Glomerular visceral epithelial cell (primary cell): ENCODE measurements around the gene NCOR1.
"Not testable (repeated sequence)": the region's sequence is repeated elsewhere in the genome, so short reads cannot be mapped to it uniquely, and the experiment has no call there.

Experiments
- DNase-seq: peaks from one replicate; pipeline ENCODE4 v3.0.0-alpha.2; 2016; ENCODE audit errors: extremely low spot score

Gene NCOR1

GRCh38 chr17:16100737-16101400 is 114.5 kb downstream of the NCOR1 start:
- DNase-seq: peak; percentile 5

DNA sequence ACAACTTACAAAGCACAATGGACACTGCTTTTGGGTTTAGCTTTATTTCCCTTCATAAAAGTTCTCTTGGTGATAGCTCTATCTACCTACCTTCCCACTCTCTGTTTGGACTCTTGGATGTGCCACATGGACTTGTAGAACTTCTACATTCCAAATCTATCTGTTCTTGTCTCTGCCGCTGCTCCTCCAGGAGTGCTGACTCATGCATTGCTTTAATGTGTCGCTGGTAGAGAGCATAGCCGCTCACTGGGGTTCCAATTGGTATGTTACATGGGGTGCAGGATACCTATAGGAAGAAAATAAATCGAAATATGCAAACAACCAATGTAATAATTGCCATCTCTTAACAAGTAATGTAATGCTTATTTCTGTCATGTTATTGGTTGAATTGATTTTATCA is 123.6 kb downstream of the NCOR1 start:
- no peak for DNase-seq

- DNase-seq: no peak
These were observed 128.4 kb downstream of the NCOR1 start for GRCh38 chr17:16086957-16087356.

GRCh38 chr17:16085066-16085699 is 130.2 kb downstream of the NCOR1 start:
- DNase-seq: no peak

DNA sequence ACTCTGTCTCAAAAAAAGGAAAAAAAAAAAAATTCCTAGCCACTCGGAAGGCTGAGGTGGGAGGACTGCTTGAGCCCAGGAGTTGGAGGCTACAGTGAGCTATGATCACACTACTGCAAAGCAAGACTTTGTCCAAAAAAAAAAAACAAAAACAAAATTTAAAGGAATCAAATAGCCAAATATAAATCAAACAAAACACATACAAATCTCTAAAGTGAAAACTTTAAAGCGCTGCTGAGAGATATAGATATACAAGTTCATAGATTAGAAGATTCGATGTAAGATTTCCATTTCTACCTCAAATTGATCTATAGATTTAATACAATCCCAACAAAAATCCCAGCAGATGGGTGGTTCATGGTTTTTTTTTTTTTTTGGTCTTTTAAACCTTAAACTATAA is 132.1 kb downstream of the NCOR1 start:
- DNase-seq: no peak

DNA sequence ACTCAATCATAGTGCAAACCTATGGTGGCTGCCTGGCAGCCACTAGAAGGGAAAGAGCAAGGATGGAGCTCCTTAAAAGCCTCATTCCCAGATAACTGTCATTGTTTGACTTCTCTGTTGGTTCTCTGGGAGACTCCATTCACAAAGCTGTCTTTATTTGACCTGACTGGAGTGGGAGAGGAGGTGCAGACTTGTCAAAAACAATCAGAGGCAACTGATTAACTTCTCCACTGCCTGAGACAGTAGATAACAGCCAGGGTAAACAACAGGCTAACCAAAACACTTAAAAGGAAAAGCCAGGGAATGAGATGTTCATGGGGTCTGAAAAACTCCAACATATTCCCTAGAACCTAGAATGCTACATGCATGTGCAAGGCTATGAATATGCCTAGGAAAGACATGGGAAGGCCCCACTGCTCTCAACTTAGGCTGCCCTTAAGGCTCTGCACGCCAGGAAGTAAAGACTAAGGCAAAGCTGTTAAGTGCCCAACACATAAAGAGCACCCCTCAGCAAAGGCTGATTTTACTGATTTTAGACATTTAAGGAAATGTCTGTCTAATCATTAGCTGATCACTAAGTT is 133.7 kb downstream of the NCOR1 start:
- no peak for DNase-seq

GRCh38 chr17:16080366-16080765 is 135.0 kb downstream of the NCOR1 start:
- DNase-seq: no peak

GRCh38 chr17:16075949-16076348 is 139.4 kb downstream of the NCOR1 start:
- DNase-seq: no peak

DNA sequence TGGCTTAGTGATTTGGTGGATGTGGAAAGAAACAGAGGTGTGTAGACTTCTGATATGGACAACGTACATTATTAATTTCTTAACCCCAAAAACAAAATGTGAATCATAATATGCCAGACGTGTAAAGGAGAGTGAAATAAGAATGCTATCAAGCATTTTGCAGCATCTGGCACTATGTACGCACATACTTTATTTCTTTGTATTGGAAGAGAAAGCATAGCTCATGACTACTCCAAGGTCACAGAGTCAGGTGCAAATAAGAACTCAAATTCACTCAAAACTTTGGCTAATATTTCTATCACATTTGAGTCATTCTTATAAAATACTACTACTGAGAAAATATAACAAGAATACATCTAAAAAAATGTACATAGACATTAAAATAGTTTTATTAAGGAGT is 140.9 kb downstream of the NCOR1 start:
- DNase-seq: no peak

DNA sequence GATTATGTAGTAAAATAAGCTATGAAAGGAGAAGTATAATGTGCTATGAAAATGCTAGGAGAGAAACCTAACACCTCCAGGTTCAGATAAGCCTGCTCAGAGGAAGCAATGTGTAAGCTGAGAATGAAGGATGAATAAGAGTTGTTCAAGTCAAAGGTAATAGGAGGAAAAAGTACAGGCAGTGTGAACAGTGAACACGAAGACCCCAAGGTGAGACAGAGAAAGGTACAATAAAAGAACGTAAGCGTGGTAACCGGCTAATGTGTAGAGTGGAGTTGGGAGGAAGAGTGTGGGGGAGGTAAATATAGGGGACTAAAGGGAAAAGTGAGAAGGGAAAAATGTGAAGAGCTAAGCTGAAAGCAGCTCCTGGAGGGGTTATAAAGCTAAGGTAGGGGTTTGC is 141.5 kb downstream of the NCOR1 start:
- no peak for DNase-seq

DNA sequence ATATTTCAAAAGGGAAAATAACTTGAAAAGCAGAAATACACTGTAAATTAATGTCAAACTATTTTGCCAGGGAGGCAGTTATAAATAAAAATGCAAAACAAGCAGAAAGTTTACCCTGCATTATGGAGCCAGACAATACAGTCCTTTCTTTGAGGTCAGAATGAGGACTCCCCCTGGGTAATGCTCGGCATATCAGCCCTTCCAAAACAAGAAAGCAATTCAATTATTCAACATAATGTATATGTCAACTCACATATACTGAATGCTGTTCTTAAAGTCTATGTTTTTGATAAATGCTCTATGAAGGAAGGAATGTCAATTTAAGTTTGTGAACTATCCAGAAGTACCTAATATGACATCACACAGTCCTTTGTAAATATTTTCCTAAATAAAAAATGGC is 143.3 kb downstream of the NCOR1 start:
- DNase-seq: no peak

DNA sequence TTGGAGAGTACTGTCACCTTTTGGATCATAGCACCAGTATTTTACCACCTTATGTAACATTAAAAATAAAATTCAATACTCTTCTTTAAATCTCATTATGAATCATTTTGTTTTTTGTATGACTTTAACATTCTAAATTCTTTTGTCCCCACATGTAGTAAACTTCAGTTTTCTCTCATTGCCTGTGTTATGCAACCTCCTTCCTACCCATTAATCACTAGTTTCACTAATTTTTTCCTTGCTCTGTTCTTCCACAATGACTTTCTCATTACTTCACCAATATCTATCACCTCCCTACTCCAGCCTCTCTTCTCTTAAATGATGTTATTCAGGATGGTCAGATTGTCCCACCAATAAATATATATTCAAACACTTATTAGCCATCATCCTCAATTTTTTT is 147.0 kb downstream of the NCOR1 start:
- DNase-seq: no peak

DNA sequence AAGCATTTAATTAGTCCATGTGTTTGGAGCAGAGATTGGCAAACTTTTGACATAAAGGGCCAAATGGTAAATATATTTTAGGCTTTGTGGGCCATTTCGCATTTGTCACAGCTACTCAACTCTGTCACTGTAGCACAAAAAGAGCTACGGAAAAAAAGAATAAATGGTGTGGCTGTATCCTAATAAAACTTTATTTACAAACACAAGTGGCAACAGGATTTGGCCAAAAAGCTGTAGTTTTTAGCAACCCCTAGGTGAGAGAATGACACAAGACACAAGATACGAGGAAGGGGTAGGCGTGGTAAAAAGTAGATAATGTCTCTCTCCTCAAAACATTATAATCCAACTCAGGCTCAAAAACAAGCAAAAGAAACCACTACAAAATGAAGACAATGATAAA is 149.2 kb downstream of the NCOR1 start:
- DNase-seq: no peak

- DNase-seq: no peak
These were observed 153.7 kb downstream of the NCOR1 start for GRCh38 chr17:16061631-16062030.

- not testable (repeated sequence) for DNase-seq
These were observed 160.2 kb downstream of the NCOR1 start for GRCh38 chr17:16055139-16055538.

GRCh38 chr17:16052486-16052885 is 162.8 kb downstream of the NCOR1 start:
- DNase-seq: no peak

GRCh38 chr17:16050844-16051243 is 164.5 kb downstream of the NCOR1 start:
- DNase-seq: no peak

DNA sequence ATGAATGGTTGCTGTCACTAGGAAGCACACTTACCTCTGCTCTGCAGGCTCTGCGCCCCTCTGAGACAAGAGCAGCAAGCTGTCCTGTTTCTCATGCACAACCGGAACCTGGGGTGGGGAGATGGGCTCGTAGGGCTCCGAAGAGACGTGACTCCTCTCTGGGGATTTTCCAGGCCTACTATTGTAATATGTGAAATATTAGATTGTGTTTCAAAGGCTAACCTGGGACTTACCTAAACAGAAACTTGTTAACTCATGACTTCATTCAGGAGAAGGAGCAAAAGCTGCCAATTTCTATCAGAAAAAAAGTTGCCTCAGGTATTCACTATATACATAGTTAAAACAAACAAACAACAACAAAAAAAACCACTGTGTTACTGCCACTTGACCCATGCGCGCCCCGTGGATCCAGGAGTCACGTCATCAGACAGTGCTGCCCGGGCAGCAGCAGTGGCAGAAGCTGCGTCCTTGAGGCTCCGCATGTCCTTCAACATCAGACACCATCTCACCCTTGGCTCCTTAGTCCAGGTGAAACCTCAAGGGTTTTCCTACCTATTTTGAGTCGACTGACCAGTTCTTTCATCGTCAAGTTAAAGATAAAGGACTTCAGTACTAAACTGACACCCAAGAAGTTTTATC is 166.4 kb downstream of the NCOR1 start:
- no peak for DNase-seq

DNA sequence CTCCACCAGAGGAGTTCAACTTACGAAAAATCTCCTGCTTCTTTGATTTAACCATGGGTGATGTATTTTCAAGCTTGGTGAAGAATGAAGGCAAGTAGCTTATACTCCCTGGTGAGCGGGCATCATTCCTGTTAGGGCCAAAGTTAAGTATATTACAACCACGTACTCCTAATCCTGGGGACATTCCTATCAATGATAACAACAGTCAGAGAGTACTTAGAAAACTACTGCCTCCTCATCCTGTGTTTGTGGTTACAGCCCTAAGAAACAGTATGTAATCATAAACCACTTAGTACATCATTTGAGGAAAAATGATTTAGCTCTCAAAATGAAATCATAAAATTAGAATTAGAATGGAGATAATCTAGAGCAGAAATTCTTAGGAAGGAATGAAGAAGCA is 168.4 kb downstream of the NCOR1 start:
- DNase-seq: no peak

DNA sequence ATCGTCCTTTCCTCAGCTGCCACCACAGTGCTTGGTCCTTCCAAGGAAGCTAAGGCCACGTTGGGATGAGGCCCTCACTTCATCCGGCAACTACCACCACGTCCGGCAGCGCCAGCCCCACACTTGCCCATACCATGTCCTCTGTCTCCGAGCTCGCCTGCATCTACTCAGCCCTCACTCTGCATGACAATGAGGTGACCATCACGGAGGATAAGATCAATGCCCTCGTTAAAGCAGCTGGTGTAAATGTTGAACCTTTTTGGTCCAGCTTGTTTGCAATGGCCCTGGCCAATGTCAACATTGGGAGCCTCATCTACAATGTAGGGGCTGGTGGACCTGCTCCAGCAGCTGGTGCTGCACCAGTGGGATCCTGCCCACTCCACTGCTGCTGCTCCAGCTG is 170.8 kb downstream of the NCOR1 start:
- no peak for DNase-seq

GRCh38 chr17:16040710-16041251 is 174.6 kb downstream of the NCOR1 start:
- no peak for DNase-seq

GRCh38 chr17:16037636-16038035 is 177.7 kb downstream of the NCOR1 start:
- no peak for DNase-seq

DNA sequence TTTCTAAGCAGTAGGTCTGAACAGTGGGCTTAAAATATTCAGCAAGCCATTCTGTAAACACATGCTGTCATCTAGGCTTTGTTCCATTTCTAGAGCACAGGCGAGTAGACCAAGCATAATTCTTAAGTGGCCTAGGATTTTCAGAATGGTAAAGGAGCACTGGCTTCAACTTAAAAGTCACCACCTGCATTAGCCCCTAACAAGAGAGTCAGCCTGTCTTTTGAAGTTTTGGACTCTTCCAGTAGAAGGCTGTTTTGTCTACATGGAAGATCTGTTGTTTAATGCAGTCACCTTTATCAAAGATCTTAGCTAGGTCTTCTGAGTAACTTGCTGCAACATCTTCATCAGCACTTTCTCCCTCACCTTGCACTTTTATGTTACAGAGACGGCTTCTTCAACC is 179.1 kb downstream of the NCOR1 start:
- no peak for DNase-seq
